NCI-H1092 (cell line): ENCODE data around the gene ZNF48.

Experiments
- DNase-seq: peaks from one replicate; lab custom pipeline; 2025; lab: John Stamatoyannopoulos, UW

Gene ZNF48

GRCh38 chr16:30358990-30359870 is 36.0 kb upstream of the ZNF48 start:
- no peak for DNase-seq

- no peak for DNase-seq
These were observed 35.4 kb upstream of the ZNF48 start for GRCh38 chr16:30359871-30360170.

- no peak for DNase-seq
These were observed 34.0 kb upstream of the ZNF48 start for GRCh38 chr16:30361180-30361579.

- no peak for DNase-seq
These were observed 30.0 kb upstream of the ZNF48 start for GRCh38 chr16:30365200-30365599.

GRCh38 chr16:30366511-30366910 is 28.7 kb upstream of the ZNF48 start:
- DNase-seq = no peak

GRCh38 chr16:30367349-30368009 is 27.7 kb upstream of the ZNF48 start:
- DNase-seq = no peak

- no peak for DNase-seq
These were observed 27.0 kb upstream of the ZNF48 start for GRCh38 chr16:30368122-30368791.

- DNase-seq = no peak
These were observed 26.5 kb upstream of the ZNF48 start for GRCh38 chr16:30368792-30369090.

GRCh38 chr16:30369091-30369937 is 25.9 kb upstream of the ZNF48 start:
- DNase-seq = no peak

- DNase-seq = no peak
These were observed 25.2 kb upstream of the ZNF48 start for GRCh38 chr16:30369938-30370455.

- peak; percentile 100 for DNase-seq
These were observed 24.6 kb upstream of the ZNF48 start, which contains the start of gene TBC1D10B for GRCh38 chr16:30370456-30371247. Gene TBC1D10B (minus strand): TSS chr16:30370494. CDS start chr16:30370183, 311 bp downstream.

- no peak for DNase-seq
These were observed 23.9 kb upstream of the ZNF48 start for GRCh38 chr16:30371248-30371816.

GRCh38 chr16:30372038-30372712 is 23.0 kb upstream of the ZNF48 start:
- no peak for DNase-seq

- DNase-seq = no peak
These were observed 22.5 kb upstream of the ZNF48 start for GRCh38 chr16:30372725-30373124.

- DNase-seq = no peak
These were observed 20.7 kb upstream of the ZNF48 start, which contains the start of gene MYL11 for GRCh38 chr16:30374538-30374937. Gene MYL11 (plus strand): TSS chr16:30374802. CDS start chr16:30374858, 56 bp downstream.

GRCh38 chr16:30375864-30376263 is 19.4 kb upstream of the ZNF48 start:
- DNase-seq = no peak

GRCh38 chr16:30376461-30376902 is 18.7 kb upstream of the ZNF48 start:
- no peak for DNase-seq

GRCh38 chr16:30377050-30377811 is 18.0 kb upstream of the ZNF48 start:
- DNase-seq = no peak

- peak; percentile 86 for DNase-seq
These were observed 17.4 kb upstream of the ZNF48 start for GRCh38 chr16:30377812-30378235.
